HG02938 (cell line): ENCODE measurements around the gene VWF.

ENCODE experiments used
- ATAC-seq: cut with Tn5 transposase; IDR thresholded peaks from one replicate; pipeline ENCODE4 v1.9.1; 2021; ENCODE audit warnings: mild to moderate bottlenecking, moderate library complexity; ENCODE audit not compliant: unreplicated experiment

VWF gene

DNA sequence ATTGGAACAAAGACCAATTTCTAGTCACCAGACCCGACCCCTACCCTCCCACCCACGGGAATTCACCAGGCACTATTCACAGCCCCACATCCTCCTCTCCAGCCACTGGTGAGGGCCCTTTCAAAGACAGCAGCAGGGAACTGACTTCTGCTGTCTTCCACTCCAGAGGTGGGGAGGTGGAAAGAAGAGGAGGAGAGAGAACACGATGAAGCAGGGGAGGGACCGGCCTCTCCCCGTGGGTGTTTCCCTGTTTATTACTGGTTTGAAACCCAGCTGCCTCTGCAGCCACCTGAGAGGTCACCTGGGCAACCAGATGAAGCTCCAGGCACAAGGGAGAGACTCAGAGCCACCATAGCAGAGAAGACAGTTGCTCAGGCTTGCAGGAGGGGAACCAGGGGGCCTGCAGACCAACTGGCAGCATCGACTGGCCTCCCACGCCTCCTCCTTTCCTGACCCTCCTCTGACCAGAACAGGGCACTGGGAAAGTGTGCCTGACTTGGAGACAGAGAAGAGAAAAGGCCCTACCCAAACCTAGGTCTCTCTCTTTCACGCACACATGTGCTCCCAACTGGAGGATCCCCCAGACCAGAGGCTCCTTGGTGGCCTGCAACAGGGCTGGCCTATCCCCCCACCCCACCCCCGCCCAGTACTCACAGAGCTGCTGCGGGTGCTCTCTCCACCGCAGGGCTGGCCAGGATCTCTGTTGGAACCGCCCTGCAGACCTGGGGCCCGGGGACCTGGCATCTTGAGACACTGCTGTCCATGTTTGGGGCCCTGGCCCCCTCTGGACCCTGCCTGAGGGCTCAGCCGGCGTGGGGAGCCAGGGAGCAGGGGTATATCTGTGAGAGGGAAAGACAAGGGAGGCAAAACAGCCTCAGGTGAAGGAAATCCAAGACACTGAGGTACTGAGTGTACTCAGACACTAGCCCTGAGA is 202.2 kb downstream of the VWF start:
- no peak for ATAC-seq

DNA sequence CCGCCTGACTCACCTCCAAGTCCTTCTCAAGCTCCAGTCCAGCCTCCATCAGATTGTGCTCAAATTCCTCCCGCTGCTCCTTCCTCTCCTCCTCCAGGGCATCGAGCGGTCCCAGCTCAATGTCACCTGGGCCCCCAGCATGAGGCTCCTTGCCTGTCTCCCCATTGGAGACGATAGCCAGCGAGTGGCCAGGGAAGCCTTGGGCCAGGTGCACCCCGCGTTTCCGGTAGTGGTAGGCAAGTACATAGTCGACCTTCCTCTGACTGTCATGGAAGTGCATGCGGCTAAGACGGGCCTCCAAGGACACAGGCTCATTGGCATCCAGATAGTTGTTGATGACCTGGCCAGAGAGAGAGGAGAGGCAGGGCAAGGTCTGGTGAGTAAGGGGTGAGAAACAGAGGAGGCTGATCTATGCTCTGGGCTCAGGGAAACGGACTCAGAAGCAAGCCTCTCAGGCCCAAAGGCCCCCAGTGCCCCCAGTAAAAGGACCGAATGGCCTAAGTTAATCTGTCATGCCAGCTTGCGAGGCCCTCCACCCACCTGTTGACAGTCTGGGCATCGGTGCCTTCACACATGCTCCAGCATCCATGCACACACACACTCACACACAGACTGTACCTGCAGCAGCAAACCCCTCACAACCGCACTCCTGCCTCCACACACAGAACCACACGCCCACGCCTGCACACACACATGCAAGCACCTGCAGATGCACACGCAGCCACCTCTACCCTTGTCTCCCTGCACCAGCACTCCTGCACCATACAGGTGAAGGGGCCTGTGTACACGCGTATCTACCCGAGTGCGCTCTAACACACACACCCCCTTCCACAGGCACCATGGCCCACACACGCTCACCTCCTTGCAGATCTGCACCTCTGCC is 203.2 kb downstream of the VWF start:
- ATAC-seq, result no peak

DNA sequence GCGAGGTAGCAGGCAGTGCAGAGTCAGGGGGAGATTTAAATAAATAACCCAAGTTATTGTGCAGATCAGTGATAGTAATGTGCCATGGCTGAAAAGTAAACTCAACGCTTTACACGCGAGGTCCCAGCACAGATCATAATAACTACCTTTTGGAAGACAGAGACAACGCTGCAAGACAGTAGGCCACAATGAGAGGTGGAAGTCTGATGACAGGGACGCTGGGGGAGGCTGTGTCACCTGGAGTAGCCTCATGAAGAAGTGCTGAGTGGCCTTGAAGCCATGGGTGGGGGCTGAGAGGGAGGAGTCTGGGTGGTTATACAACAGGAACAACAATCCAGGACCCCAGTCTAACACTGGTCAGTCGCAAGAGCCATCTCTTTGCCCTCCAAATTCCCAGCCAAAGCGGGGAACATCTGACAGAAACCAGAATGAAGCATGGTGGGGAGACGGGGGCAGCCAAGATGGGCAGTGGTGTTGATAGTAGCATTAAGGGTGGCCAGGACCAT is 207.6 kb downstream of the VWF start:
- no peak for ATAC-seq

DNA sequence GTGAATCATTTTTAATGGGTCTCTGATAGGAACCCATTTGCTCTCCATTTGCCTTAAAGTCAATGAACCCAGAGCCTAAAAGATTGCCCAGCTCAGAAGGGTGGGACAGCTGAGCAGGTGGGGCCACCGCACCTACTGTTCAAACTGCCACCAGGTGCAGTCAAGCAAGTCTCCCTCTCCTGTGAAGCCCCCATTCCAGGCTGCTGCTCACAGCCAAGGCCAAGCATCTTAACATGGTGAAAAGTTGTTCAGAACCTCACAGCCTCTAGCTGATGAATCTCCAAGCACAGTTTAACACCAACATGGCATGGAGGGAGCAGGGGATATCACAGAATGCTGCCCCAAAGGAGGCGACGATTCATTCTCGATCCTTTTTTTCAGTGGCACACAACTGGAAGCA is 209.0 kb downstream of the VWF start:
- no peak for ATAC-seq

DNA sequence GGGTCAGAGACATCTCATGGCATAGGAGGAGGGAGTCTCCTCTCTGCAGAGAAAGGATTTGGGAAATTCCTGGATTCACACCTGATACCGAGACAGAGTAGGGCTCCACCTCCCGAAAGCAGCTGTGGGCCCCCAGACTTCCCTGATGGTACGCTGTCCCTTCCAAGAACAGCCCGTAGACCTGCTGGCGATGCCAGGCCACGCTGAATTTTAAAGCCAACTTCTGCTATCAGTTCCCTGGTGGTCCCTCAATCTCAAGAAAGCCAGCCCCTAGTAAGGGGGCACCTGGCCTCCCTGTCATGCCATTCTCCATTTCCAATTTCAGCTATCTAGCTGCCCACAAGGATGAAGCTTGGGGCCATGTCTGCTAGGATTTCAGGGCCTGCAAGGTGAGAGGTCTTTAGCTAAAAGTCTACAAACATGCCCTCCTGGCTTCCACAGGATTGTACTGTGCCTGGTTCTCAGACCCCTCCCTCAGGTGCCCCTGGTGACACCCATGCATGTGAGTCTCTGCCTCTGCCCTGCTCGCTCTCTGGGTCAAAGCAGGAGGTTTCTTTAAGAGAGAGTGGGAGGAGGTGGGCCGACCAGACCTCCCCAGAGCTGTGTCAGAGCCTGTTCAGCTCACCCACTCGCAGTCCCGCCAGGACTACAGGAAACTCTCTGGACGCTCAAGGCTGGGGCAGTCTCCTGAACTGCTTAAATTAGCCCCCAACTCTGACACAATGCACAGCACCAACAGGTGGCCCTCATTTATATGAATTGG is 209.9 kb downstream of the VWF start:
- no peak for ATAC-seq

DNA sequence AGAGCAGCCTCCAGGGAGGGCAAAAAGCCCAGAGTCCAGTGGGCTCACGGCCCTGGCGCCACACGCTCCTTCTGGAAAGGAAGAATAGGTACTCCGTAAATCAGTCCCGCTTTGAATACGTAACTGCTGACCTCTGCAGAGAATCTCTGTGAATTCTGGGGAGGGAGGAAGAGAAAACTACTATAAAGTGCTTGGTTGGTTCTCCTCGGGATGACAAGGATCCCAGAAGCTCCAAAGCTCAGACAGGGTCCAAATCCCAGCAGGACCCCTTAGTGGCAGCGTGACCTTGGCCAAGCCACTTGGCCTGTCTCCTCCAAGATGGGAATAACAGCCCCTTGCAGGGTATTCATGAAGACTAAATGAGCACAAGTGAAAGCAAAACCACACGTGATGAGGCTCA is 211.1 kb downstream of the VWF start:
- no peak for ATAC-seq

DNA sequence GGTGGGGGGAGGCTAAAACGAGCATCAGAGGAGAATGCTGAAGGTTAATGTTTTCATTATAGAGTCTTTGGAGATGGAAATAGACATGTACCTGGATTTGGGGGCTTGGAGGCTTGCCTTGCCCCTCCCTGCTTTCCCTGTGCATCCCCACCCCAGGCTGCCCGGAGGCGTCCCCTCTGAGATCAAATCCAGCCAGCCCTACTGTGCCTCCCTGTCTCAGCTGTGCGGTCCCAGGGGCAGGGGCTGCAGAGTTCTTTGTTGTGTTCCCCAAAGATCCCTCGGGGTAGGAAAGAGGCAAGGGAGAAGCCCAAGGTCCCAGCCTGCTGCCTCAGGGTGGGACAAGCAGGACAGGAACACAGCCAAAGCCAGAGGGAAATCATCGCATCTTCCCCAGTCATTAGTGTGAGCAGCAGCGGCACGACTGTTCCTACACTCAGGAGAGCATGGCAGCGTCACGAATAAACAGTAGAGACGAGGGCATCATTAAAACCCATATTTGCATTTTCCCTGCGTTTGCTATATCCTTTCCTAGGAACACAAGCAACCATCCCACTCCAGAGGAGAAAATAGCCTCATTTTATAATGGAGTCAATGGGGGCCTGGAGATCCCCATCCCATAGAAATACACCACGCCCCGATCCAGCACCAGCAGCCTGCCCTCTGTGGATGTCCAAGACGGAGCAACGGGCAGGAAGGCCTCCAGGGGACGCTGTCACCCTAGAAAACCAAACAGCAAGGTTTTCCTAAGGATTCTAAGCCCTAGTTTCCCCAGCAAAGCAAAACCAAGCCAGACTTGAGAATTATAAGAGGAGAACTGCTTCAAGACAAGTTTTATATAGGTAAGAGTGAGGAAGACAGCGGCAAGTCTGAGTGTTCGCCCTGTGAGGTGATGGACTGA is 211.8 kb downstream of the VWF start:
- no peak for ATAC-seq

DNA sequence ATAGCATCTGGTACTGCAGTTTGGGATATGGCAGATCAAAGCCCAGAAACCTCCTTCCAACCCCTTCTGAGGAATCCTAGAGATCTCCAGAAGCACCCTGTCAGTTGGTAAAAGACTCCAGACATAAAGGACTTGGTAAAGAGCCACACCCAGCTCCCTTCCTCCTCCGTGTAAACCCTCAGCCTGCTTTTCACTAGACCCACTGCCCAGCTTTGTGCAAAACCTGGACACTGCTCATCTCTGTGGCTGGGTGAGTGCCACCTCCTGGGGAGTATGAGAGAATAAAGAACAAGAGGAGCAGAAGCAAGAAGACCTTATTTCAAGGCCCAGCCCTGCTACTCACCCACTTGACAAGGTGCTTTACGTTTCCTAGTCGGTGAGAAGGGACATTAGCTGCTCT is 212.5 kb downstream of the VWF start:
- ATAC-seq, result no peak

DNA sequence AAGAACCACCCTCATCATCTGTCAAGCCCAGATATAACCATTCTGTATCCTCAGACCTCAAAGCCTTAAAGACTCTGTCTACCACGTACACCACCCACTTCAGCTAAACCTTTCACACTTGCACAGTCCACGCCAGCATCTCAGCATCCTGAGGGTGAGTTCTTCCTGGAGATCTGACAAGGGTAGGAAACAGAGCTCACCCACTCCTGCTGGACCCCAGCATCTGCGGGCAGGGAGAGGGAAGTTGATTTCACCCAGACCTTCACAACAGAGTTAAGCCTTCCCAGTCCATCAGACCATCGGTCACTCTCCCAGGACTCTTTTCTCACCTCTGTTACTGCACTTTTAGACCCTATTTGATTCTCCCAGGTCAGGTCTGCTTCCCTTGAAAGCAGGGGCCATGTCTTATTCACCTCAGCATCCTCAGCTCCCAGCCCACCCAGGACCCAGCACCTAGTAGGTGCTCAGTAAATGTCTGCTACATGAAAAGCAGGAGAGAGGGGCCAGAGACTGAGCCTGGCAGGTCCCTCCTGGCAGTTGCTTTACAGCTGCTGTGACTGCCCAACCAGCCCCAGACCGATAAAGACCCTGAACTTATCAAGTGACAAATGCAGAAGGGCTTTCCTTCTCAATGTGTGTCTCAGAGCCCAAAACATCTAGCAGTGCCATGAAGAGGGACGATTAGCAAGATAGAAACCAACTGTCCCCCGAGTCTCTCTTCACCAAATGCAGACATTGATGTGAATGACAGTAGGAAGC is 213.5 kb downstream of the VWF start:
- ATAC-seq, result no peak

DNA sequence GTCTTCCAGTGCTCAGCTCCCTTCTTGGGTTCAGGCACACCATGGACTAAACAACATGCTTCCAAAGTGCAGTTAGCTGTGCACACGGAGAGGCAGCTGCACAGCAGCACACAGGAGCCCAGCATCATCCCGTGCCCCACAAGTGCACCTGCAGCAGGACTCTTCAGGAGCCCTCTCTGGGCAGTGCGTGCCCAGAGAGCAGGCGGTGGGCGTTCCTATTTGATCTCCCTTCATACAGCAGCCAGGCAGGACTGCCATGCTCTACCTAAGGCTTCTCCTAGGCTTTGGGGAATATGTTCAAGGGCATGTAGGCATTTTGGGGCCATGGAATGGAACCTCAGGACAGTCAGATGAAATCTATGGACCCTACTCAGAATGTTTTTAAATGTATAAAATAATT is 214.9 kb downstream of the VWF start:
- ATAC-seq, result no peak

DNA sequence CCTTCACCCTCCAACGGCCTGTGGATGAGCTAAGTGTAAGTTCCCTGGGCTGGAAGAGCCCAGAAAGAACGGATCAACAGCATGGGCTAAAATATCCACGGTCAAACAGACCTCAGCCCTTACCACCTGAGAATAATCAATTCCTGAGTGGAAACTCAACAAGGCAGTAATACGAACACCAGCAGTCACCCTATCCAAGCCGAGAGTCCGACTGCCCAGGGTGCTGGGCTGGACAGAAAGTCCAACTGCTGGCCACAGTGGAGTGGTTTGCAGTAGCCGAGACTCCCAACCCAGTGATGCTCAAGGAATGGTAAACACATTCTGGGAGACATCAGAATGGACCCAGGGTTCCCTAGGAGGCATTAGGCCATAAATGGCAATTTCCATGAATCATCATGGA is 216.2 kb downstream of the VWF start:
- ATAC-seq, result no peak

DNA sequence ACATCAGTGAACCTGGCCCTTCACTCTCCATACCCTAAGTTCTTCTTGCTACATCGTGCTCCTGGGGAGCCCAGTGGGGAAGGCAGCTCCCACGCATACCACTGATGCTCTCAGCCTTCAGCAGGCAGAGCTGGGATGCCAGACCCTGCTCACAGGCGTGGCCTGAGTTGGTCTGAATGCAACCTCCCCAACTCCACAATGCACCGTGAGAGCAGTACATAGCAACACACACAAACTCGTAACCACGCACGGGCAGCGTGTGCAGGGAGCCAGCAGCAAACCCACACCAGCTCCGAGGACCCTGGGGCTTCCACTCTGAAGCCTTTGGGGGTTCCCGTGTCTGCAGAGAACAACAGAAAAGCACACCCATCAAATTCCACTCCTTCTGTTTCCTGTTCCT is 216.7 kb downstream of the VWF start:
- ATAC-seq, result no peak

DNA sequence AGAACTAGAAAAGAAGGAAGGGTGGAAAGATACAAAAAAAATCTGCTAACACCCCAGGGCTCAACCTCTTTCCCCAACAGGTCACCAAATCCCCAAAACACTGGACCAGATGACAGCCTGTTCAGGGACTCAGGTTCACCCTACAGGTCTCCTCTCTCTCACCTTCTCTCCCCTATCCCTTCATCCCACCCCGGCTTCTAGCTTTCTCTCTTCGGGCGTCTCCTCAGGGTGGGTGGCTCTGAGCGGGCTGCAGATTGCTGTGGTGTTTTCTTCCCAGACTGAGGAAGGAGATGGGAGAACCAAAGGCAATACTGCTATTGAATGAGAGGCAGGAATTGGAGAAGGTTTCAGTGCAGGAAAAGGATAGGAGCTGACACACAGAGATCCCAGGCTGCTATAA is 218.7 kb downstream of the VWF start:
- ATAC-seq, result no peak

DNA sequence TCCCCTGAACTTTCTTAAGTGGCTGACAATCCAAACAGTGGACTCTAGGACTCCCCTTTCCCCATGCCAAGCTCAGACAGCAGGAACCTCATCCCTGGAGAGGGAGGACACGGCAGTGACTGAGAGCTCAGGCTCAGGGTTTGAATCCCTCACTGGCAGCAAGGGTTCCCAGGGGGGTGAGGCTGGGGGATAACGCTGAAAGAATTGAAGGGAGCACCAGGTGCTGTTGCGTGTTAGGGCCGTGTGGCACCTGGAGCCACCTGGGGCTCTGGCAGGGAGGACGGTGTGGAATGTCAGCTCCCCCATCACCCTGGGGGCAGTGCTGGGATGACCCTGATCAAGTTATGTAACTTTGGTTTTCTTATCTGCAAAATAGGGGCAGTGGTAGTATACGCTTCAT is 219.5 kb downstream of the VWF start:
- no peak for ATAC-seq

DNA sequence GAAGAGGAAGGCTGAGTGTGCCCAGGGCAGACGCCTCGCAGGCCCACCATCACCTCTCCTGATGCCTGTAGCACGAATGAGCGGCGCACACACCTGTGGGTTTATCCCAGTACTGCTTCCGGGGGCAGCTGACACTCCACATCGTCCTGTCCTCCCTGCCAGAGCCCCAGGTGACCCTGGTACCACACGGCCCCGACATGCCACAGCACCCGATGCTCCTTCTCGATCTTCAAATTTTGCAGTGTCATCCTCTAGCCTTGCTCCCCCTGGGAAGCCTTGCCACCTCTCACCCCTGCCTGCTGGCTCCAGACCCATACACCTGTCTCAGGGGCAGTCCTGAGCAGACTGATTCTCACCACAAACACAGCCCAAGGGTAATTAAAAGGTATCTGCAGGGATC is 220.0 kb downstream of the VWF start:
- no peak for ATAC-seq

DNA sequence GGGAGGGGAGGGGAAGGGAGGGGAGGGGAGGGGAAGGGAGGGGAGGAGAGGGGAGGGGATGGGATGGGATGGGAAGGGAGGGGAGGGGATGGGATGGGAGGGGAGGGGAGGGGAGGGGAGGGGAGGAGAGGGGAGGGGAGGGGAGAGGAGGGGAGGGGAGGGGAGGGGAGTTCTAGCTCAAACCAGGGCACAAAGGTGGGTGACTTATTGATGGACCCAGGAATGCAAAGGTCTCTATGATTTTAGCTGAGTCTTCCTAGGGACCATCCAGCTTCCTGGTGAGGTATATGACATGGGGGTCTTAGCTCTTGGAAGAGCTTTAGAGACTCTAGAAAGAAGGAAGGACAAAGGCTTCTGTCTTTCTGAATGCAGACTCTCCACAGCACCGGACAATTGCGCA is 221.7 kb downstream of the VWF start:
- ATAC-seq, result no peak

DNA sequence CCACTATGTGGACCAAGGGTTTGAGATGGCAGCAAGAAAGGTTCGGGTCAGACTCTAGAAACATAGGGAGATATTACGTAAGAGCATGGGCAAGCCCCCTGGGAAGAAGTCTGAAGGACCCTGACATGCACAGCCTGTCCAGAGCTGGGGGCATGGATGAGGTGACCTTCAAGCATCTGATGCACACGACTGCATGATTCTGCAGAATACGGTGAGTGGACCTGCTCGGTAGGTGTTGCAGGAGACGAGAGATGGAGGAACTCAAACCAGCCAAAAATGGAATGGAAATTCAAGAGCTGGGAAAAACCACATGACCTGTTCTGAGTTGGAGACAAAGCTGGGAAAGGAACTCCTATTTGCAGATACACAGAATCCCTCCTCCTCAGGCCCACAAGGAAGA is 223.1 kb downstream of the VWF start:
- ATAC-seq, result no peak

DNA sequence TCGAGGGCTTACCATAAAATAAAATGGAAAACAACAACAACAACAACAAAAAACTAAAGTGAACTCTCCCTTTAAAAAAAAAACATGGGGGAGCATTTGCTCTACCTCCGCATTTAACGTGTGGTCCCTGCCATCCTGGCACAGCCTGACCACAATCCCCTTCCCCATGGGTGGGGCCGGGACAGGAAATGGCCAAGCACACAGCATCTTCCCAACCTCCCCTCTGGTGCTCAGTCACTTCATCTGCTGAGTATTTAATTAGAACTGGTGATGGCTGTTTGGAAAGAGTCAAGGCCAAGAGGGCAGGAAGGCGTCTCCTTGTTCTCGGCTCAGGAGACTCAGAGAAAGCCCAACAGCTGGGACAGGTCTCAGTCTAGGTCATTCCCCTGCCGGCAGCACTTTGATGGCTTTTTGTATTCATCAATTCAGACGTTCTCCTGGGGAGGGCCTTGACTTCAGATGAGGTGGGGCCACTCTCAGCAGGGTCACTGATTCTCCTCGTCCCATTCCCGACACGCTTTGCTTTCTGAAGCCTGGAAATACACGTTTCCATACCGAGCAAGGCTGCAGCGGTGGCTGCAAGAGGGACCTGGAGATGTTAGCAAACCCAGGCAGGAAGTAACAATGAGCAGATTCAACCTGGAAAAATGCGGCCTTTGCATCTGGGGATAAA is 223.8 kb downstream of the VWF start:
- no peak for ATAC-seq

DNA sequence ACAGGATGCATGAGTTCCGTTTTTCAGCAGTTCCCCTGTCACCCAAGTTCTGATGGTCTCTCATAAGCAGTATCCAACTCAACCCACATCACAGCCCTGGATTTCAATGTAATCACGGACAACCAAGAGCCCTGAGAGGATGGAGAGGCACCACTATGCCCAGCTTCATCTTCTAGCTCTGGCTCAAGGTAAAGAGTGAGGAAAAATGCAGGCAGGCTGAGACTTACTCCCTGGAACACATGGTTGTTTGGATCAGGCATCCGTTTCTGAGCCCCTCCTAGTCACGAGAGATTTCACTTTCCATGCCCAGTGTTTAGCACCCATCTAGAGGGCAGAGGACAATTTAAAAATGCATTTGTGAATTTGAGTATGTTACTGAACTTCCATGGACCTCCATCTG is 224.4 kb downstream of the VWF start:
- no peak for ATAC-seq
